Activated CD4-positive, alpha-beta T cell treated with anti-CD3 and anti-CD28 coated beads for 36 hours (primary cell): ENCODE data around the gene EPS8L3. TPM values are rescaled to one million over a fixed set of nuclear protein-coding genes. Genes with fewer than 3 reads are reported as not detected.
A peak's percentile ranks its signal among the peaks of the same experiment; 100 is the strongest.
"Not testable (repeated sequence)": the region's sequence is repeated elsewhere in the genome, so short reads cannot be mapped to it uniquely, and the experiment has no call there.

Experiments
- ATAC-seq: fragments of 200-7000 bp; cut with Tn5 transposase; one replicate; pipeline ENCODE4 v1.10.0; 2021; ENCODE audit warnings: mild to moderate bottlenecking, moderate library complexity
- CTCF ChIA-PET: fragments of 350-600 bp; sonication (Branson Sonifier 250); formaldehyde crosslinking; loops from one replicate; lab custom pipeline; 2021; ENCODE audit warnings: antibody characterized with exemption; lab: Charles Lee
- POLR2A ChIA-PET: fragments of 350-600 bp; sonication (Branson Sonifier 250); formaldehyde crosslinking; loops from one replicate; lab custom pipeline; 2021; ENCODE audit warnings: antibody characterized with exemption, inconsistent platforms; lab: Charles Lee
- DNase-seq: peaks from one replicate; pipeline ENCODE4 v3.0.0-alpha.2; 2020
- H3K27ac Mint-ChIP-seq: one replicate; pipeline ENCODE4 v1.8.0; 2021; ENCODE audit warnings: mixed read lengths
- H3K27me3 Mint-ChIP-seq: one replicate; pipeline ENCODE4 v1.8.0; 2021; ENCODE audit warnings: mixed read lengths
- H3K36me3 Mint-ChIP-seq: one replicate; pipeline ENCODE4 v1.8.0; 2021; ENCODE audit warnings: low read depth, mixed read lengths
- H3K4me1 Mint-ChIP-seq: one replicate; pipeline ENCODE4 v1.8.0; 2021; ENCODE audit warnings: mixed read lengths
- H3K4me3 Mint-ChIP-seq: one replicate; pipeline ENCODE4 v1.8.0; 2021; ENCODE audit warnings: mild to moderate bottlenecking, moderate library complexity, mixed read lengths
- H3K9me3 Mint-ChIP-seq: one replicate; pipeline ENCODE4 v1.8.0; 2021; ENCODE audit warnings: low read depth, mixed read lengths
- intact Hi-C, 2 experiments: fragments of 100-400 bp; cut with DNase I in 1 of 2; cut with micrococcal nuclease in 1 of 2; formaldehyde crosslinking; loops; one replicate each; pipeline versions ENCODE4 v1.14.2 to v1.15.1; 2022 to 2024; cut with DNase I, micrococcal nuclease
- total RNA-seq, 2 experiments: library from RNA; stranded (reverse); gene quantifications; one replicate each; pipeline ENCODE4 v1.2.3, GENCODE V29; 2021

Gene EPS8L3
- total RNA-seq, 2 experiments from 2014 or later, result not detected

- DNase-seq, result no peak
- Mint-ChIP-seq H3K9me3 (no peaks in the 10 kb centered on the region), H3K4me3 (peak overlapping the region; percentile 34), H3K27me3 (no peaks in the 10 kb centered on the region), H3K27ac (peak overlapping the region; percentile 92), H3K36me3 (no peaks in the 10 kb centered on the region), H3K4me1 (peaks cover 54% of the 10 kb centered on the region)
- peak; percentile 22 for ATAC-seq
- intact Hi-C loops, result loop anchor here in 1 of 2 experiments (1.0 kb wide), 2 partner anchors 13 to 103 kb away; no protein-coding TSS in a partner anchor
- CTCF ChIA-PET, result interaction anchor here (1.4 to 4.3 kb wide), 2 partner anchors 12 to 181 kb away, joined by 5 to 40 read pairs; partner anchors contain the start of gene AHCYL1
- POLR2A ChIA-PET, result interaction anchor here (0.6 kb wide), 1 partner anchor 12 kb away, joined by 3 read pairs; no protein-coding TSS in a partner anchor
Observed at GRCh38 chr1:109802901-109803561, 39.3 kb upstream of the EPS8L3 start.

GRCh38 chr1:109802136-109802900 lies 38.6 kb upstream of the EPS8L3 start:
- Mint-ChIP-seq H3K36me3 (no peaks in the 10 kb centered on the region), H3K27ac (peak overlapping the region; percentile 92), H3K27me3 (no peaks in the 10 kb centered on the region), H3K4me1 (peaks cover 59% of the 10 kb centered on the region), H3K4me3 (peak overlapping the region; percentile 34), H3K9me3 (no peaks in the 10 kb centered on the region)
- POLR2A ChIA-PET, result interaction anchor here (0.5 to 1.1 kb wide), 3 partner anchors 12 to 157 kb away, joined by 3 to 4 read pairs (median 4); no protein-coding TSS in a partner anchor
- CTCF ChIA-PET, result interaction anchor here (1.1 to 4.3 kb wide), 10 partner anchors 11 to 227 kb away, joined by 3 to 40 read pairs (median 4); partner anchors contain the start of gene AHCYL1
- intact Hi-C loops, result loop anchor here in 1 of 2 experiments (1.0 kb wide), 2 partner anchors 12 to 104 kb away; no protein-coding TSS in a partner anchor
- ATAC-seq, result peak; percentile 71
- DNase-seq, result peak; percentile 63

- Mint-ChIP-seq H3K27me3 (no peaks in the 10 kb centered on the region), H3K9me3 (no peaks in the 10 kb centered on the region), H3K4me1 (peaks cover 64% of the 10 kb centered on the region), H3K4me3 (peak overlapping the region; percentile 34), H3K27ac (peak overlapping the region; percentile 92), H3K36me3 (no peaks in the 10 kb centered on the region)
- ChIA-PET POLR2A (interaction anchor here (0.6 to 1.1 kb wide), 2 partner anchors 11 to 88 kb away, joined by 3 to 4 read pairs; no protein-coding TSS in a partner anchor), CTCF (interaction anchor here (0.7 to 4.3 kb wide), 12 partner anchors 10 to 227 kb away, joined by 3 to 40 read pairs (median 4); partner anchors contain the start of gene AHCYL1)
- ATAC-seq (peak; percentile 7), DNase-seq (peak; percentile 31)
- intact Hi-C loops, result loop anchor here in 1 of 2 experiments (1.0 kb wide), 2 partner anchors 11 to 105 kb away; no protein-coding TSS in a partner anchor
Observed at GRCh38 chr1:109801791-109802135, 38.0 kb upstream of the EPS8L3 start.

GRCh38 chr1:109800291-109800690 lies 36.6 kb upstream of the EPS8L3 start:
- H3K4me3 Mint-ChIP-seq, result no peak overlapping the region
- H3K4me1 Mint-ChIP-seq, result peaks cover 72% of the 10 kb centered on the region
- no peaks in the 10 kb centered on the region for H3K27me3 Mint-ChIP-seq
- DNase-seq (no peak), ATAC-seq (no peak)
- H3K9me3 Mint-ChIP-seq, result no peaks in the 10 kb centered on the region
- H3K27ac Mint-ChIP-seq, result no peak overlapping the region
- intact Hi-C loops, result no loop called here
- H3K36me3 Mint-ChIP-seq, result no peaks in the 10 kb centered on the region
- ChIA-PET POLR2A (no interaction called here), CTCF (interaction anchor here (0.7 to 1.7 kb wide), 2 partner anchors 16 to 184 kb away, joined by 3 to 4 read pairs; partner anchors contain the start of gene AHCYL1)

GRCh38 chr1:109799445-109799844 lies 35.7 kb upstream of the EPS8L3 start:
- intact Hi-C loops, result no loop called here
- no peaks in the 10 kb centered on the region for H3K9me3 Mint-ChIP-seq
- ChIA-PET POLR2A (no interaction called here), CTCF (no interaction called here)
- H3K36me3 Mint-ChIP-seq, result no peaks in the 10 kb centered on the region
- H3K27ac Mint-ChIP-seq, result peak overlapping the region; percentile 53
- peaks cover 73% of the 10 kb centered on the region for H3K4me1 Mint-ChIP-seq
- no peak overlapping the region for H3K4me3 Mint-ChIP-seq
- ATAC-seq (no peak), DNase-seq (peak; percentile 0)
- H3K27me3 Mint-ChIP-seq, result no peaks in the 10 kb centered on the region

DNA sequence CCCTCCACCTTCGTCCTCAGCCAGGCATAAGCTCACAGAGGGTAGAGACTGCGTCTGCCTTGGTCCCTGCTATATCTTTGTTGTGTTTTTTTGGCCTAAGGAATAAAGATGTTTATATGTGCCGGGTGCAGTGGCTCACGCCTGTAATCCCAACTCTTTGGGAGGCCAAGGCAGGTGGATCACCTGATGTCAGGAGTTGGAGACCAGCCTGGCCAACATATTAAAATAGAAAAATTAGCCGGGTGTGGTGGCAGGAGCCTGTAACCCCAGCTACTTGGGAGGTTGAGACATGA lies 33.5 kb upstream of the EPS8L3 start:
- peaks cover 69% of the 10 kb centered on the region for H3K4me1 Mint-ChIP-seq
- ChIA-PET CTCF (interaction anchor here (0.6 to 1.2 kb wide), 4 partner anchors 21 to 233 kb away, joined by 3 to 6 read pairs (median 3); partner anchors contain the start of gene AHCYL1), POLR2A (interaction anchor here (0.6 kb wide), 1 partner anchor 81 kb away, joined by 4 read pairs; no protein-coding TSS in a partner anchor)
- H3K27me3 Mint-ChIP-seq, H3K4me3 Mint-ChIP-seq, ATAC-seq, intact Hi-C loops, H3K9me3 Mint-ChIP-seq, H3K36me3 Mint-ChIP-seq: not testable (repeated sequence)
- DNase-seq, result peak; percentile 3
- peak overlapping the region; percentile 26 for H3K27ac Mint-ChIP-seq

GRCh38 chr1:109796484-109797302 lies 33.0 kb upstream of the EPS8L3 start:
- H3K4me3 Mint-ChIP-seq, result no peak overlapping the region
- H3K27me3 Mint-ChIP-seq, result no peaks in the 10 kb centered on the region
- intact Hi-C loops, result no loop called here
- POLR2A ChIA-PET, result interaction anchor here (0.6 to 0.7 kb wide), 2 partner anchors 29 to 80 kb away, joined by 3 to 4 read pairs; no protein-coding TSS in a partner anchor
- peak overlapping the region; percentile 65 for H3K27ac Mint-ChIP-seq
- CTCF ChIA-PET, result interaction anchor here (0.5 to 1.2 kb wide), 6 partner anchors 22 to 262 kb away, joined by 3 to 6 read pairs (median 3); partner anchors contain the start of gene AHCYL1
- DNase-seq (peak; percentile 24), ATAC-seq (peak; percentile 71)
- H3K4me1 Mint-ChIP-seq, result peaks cover 64% of the 10 kb centered on the region
- no peaks in the 10 kb centered on the region for H3K9me3 Mint-ChIP-seq
- H3K36me3 Mint-ChIP-seq, result no peaks in the 10 kb centered on the region

DNA sequence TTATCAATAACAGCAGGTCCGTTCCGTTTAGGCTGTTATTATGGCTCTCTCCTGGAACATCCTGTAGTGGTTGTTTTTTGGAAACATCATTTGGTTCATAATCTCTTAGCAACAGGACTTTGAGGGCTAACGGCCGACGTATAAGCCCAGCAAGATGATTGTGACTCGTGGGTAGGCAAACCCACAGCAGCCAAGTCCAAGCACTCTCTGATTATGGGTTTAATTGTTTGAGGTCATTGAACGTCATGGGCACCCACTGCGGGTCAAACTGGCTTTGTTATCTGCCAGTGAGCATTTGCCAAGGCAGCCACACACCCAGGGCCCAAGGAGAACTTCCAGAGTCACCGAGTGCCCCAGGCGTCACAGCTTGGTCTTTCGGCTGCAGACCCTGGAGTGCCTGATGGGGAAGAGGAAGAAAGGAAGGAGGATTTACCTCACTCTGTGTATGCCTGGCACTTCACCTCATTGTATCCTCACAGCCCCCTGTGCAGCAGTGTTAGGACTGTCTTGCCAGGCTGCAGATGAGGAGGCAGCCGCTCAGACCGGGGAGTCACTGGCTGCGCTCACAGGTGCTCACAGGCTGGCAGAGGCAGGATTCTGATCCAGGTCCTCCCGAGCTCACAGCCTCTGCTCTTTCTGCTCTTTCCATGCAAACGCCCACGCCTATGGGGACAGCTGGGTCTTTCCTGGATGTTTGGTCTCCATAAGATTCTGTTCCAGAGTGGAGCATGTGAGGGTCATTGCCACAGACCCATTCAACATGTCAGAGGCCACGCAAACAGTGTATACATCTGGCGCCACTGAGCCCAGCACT lies 30.8 kb upstream of the EPS8L3 start:
- no peak overlapping the region for H3K4me3 Mint-ChIP-seq
- ChIA-PET CTCF (interaction anchor here (1.5 to 26.0 kb wide), 2 partner anchors 12 to 187 kb away, joined by 3 to 499 read pairs; partner anchors contain the start of gene AHCYL1), POLR2A (no interaction called here)
- H3K4me1 Mint-ChIP-seq, result peaks cover 69% of the 10 kb centered on the region
- no peak for ATAC-seq
- no peaks in the 10 kb centered on the region for H3K27me3 Mint-ChIP-seq
- intact Hi-C loops, result loop anchor here (5.0 kb wide), 3 partner anchors 98 to 188 kb away; partner anchors contain the start of genes AHCYL1 (in 1 of the 2) and CSF1 (in 1 of the 2)
- H3K36me3 Mint-ChIP-seq, result no peaks in the 10 kb centered on the region
- peak overlapping the region; percentile 17 for H3K27ac Mint-ChIP-seq
- peak; percentile 5 for DNase-seq
- no peaks in the 10 kb centered on the region for H3K9me3 Mint-ChIP-seq

GRCh38 chr1:109793486-109794318 lies 30.0 kb upstream of the EPS8L3 start:
- Mint-ChIP-seq H3K4me3 (no peak overlapping the region), H3K36me3 (no peaks in the 10 kb centered on the region), H3K9me3 (no peaks in the 10 kb centered on the region), H3K4me1 (peaks cover 72% of the 10 kb centered on the region), H3K27me3 (no peaks in the 10 kb centered on the region), H3K27ac (peak overlapping the region; percentile 15)
- peak; percentile 13 for ATAC-seq
- intact Hi-C loops, result loop anchor here (2.0 to 5.0 kb wide), 4 partner anchors 23 to 189 kb away; partner anchors contain the start of genes AHCYL1 (in 1 of the 2) and CSF1 (in 1 of the 2)
- DNase-seq, result peak; percentile 58
- POLR2A ChIA-PET, result no interaction called here
- CTCF ChIA-PET, result interaction anchor here (0.7 to 26.0 kb wide), 6 partner anchors 9 to 188 kb away, joined by 3 to 499 read pairs (median 4); partner anchors contain the start of gene AHCYL1
